Endothelial cell of umbilical vein (primary cell): ENCODE results near the gene TMED5. TPM values are rescaled to one million over a fixed set of nuclear protein-coding genes. Genes with fewer than 3 reads are reported as not detected.

Experiments used
- BruUV-seq: library from RNA; stranded (reverse); fragments of 400-500 nt; replicated peaks from 2 replicates; lab custom pipeline; 2021; lab: Mats Ljungman, UMichigan
- CTCF ChIA-PET: fragments of 300-600, 350-600 bp; sonication (Branson Sonifier 250); formaldehyde crosslinking; loops from one replicate; lab custom pipeline; 2021; ENCODE audit warnings: antibody characterized with exemption, inconsistent platforms; lab: Charles Lee
- POLR2A ChIA-PET: fragments of 300-600, 350-600 bp; sonication (Branson Sonifier 250); formaldehyde crosslinking; loops from one replicate; lab custom pipeline; 2021; ENCODE audit warnings: antibody characterized with exemption, inconsistent platforms; lab: Charles Lee
- DNase-seq: peaks from one replicate; pipeline ENCODE4 v3.0.0-alpha.2; 2011; ENCODE audit warnings: low read depth, low spot score
- FAIRE-seq: peaks from 2 replicates; lab custom pipeline; 2011; peaks lifted over from hg19 to GRCh38; lab: Jason Lieb, UNC
- H2AFZ ChIP-seq: 2 replicates; pipeline ENCODE4 v1.6.0; 2012; ENCODE audit warnings: low read depth, low read length, control low read depth, inconsistent platforms
- H3K27ac ChIP-seq: 2 replicates; pipeline ENCODE4 v1.5.1; 2011; ENCODE audit warnings: low read depth, mild to moderate bottlenecking, control low read depth, low read length, moderate library complexity; ENCODE audit not compliant: insufficient read depth
- H3K27me3 ChIP-seq, 2 experiments: 2 replicates each; pipeline versions ENCODE4 v1.6.0 to v1.6.1; 2011; ENCODE audit warnings: low read length in 2 of 2, mixed read lengths in 1 of 2; ENCODE audit not compliant: control insufficient read depth in 2 of 2, insufficient read depth in 2 of 2
- H3K36me3 ChIP-seq, 2 experiments: 2 replicates in 1 of 2; 3 replicates in 1 of 2; pipeline ENCODE4 v1.5.1; 2011; ENCODE audit warnings: low read length in 2 of 2, mild to moderate bottlenecking in 1 of 2, moderate library complexity in 1 of 2; ENCODE audit not compliant: control insufficient read depth in 2 of 2, insufficient read depth in 2 of 2; ENCODE audit errors: extremely low read depth in 1 of 2
- H3K4me1 ChIP-seq: 3 replicates; pipeline ENCODE4 v1.5.1; 2011; ENCODE audit warnings: mild to moderate bottlenecking, low read length; ENCODE audit not compliant: control insufficient read depth, insufficient read depth; ENCODE audit errors: extremely low read depth
- H3K4me2 ChIP-seq: 2 replicates; pipeline ENCODE4 v1.6.1; 2011; ENCODE audit warnings: low read length, control low read depth, mixed read lengths; ENCODE audit not compliant: insufficient read depth
- H3K4me3 ChIP-seq, 3 experiments: fragments of 200-600 bp in 1 of 3; sonication (generic), shearing (Covaris generic) in 1 of 3; replicated peaks in 1 of 3; 2 replicates each; pipeline ENCODE4 v1.5.1; 2011 to 2016; ENCODE audit warnings: control low read depth in 3 of 3, low read length in 3 of 3, mild to moderate bottlenecking in 2 of 3, inconsistent platforms in 1 of 3, low read depth in 1 of 3, moderate library complexity in 1 of 3; ENCODE audit not compliant: insufficient read depth in 1 of 3
- H3K79me2 ChIP-seq: 2 replicates; pipeline ENCODE4 v1.6.0; 2012; ENCODE audit warnings: low read length, inconsistent platforms; ENCODE audit not compliant: control insufficient read depth, insufficient read depth
- H3K9ac ChIP-seq: replicated peaks from 2 replicates; pipeline ENCODE3; 2011; ENCODE audit warnings: low read length, control low read depth; ENCODE audit not compliant: insufficient read depth; ENCODE audit errors: extremely low read depth
- H3K9me1 ChIP-seq: replicated peaks from 3 replicates; pipeline ENCODE4 v1.6.0; 2011; ENCODE audit warnings: mild to moderate bottlenecking, low read length; ENCODE audit not compliant: control insufficient read depth, insufficient read depth; ENCODE audit errors: extremely low read depth
- H3K9me3 ChIP-seq: replicated peaks from 2 replicates; pipeline ENCODE4 v1.5.1; 2012; ENCODE audit warnings: low read length, inconsistent platforms; ENCODE audit not compliant: control insufficient read depth, insufficient read depth
- H4K20me1 ChIP-seq: replicated peaks from 2 replicates; pipeline ENCODE3; 2011; ENCODE audit warnings: mild to moderate bottlenecking, low read length; ENCODE audit not compliant: control insufficient read depth, insufficient read depth; ENCODE audit errors: extremely low read depth
- EZH2 ChIP-seq: IDR thresholded peaks from 2 replicates; pipeline ENCODE4 v1.6.1; 2012; ENCODE audit warnings: borderline replicate concordance, low read depth, mild to moderate bottlenecking, moderate library complexity, low read length, inconsistent platforms; ENCODE audit not compliant: severe bottlenecking
- FOS ChIP-seq: IDR thresholded peaks from 2 replicates; pipeline ENCODE4 v1.6.1; 2011; ENCODE audit warnings: mild to moderate bottlenecking, low read length, moderate library complexity, borderline replicate concordance; ENCODE audit not compliant: insufficient read depth
- GATA2 ChIP-seq: IDR thresholded peaks from 2 replicates; pipeline ENCODE4 v1.7.0; 2011; ENCODE audit warnings: low read depth, mild to moderate bottlenecking, moderate library complexity, mixed read lengths, low read length; ENCODE audit not compliant: insufficient read length, insufficient read depth
- JUN ChIP-seq: IDR thresholded peaks from 2 replicates; pipeline ENCODE4 v1.6.1; 2011; ENCODE audit warnings: borderline replicate concordance, low read depth; ENCODE audit not compliant: insufficient read length, insufficient read depth
- MYC ChIP-seq: IDR thresholded peaks from one replicate; pipeline ENCODE4 v1.6.1; 2011; ENCODE audit warnings: mild to moderate bottlenecking, low read depth, low read length
- POLR2A ChIP-seq: IDR thresholded peaks from 2 replicates; pipeline ENCODE4 v1.6.1; 2012; ENCODE audit warnings: low read depth, mild to moderate bottlenecking, control low read depth, low read length
- POLR2AphosphoS5 ChIP-seq: IDR thresholded peaks from 2 replicates; pipeline ENCODE4 v1.6.1; 2012; ENCODE audit warnings: low read depth, mild to moderate bottlenecking, control low read depth, low read length, moderate library complexity; ENCODE audit not compliant: insufficient read depth
- dilution Hi-C: fragments of 300-500 bp; cut with MboI; formaldehyde crosslinking; loops from one replicate; pipeline ENCODE4 v1.15.0; 2019; ENCODE audit warnings: low sequenced_read_pairs; ENCODE audit not compliant: extremely low pct_ligation_motif_present
- intact Hi-C: fragments of 100-400 bp; cut with micrococcal nuclease; formaldehyde crosslinking; loops from one replicate; pipeline ENCODE4 v1.10.0; 2022
- polyA plus RNA-seq, 4 experiments: library from polyadenylated mRNA; depleted of rRNA in 3 of 4; stranded (reverse) in 3 of 4; unstranded in 1 of 4; fragments of >200 nt; gene quantifications; 2 replicates each; pipeline versions ENCODE4 v1.2.1 to v1.2.3, GENCODE V29; 2011 to 2012; ENCODE audit warnings: missing spikeins in 1 of 4
- total RNA-seq: library from RNA; stranded (reverse); gene quantifications from 2 replicates; pipeline ENCODE4 v1.2.3, GENCODE V29; 2021
- TF ChIP-seq, protein P1 (sequence below): IDR thresholded peaks from 2 replicates; pipeline ENCODE4 v1.6.1; 2011; ENCODE audit not compliant: insufficient read depth, insufficient read length
- TF ChIP-seq, protein P2 (sequence below), 2 donors: IDR thresholded peaks; 1 replicate in 1 of 2; 2 replicates in 1 of 2; pipeline ENCODE4 v1.5.1; 2011; ENCODE audit warnings: low read length in 2 of 2, mild to moderate bottlenecking in 2 of 2, moderate library complexity in 2 of 2, control low read depth in 1 of 2, inconsistent platforms in 1 of 2, low read depth in 1 of 2; ENCODE audit not compliant: insufficient read depth in 1 of 2; ENCODE audit errors: extremely low read depth in 1 of 2

TMED5 gene
- total and polyA plus RNA-seq, 2 donors (not counting 3 experiments of a cell fraction or from before 2014, with no cell fraction given): 24.2 to 51.2 TPM

DNA sequence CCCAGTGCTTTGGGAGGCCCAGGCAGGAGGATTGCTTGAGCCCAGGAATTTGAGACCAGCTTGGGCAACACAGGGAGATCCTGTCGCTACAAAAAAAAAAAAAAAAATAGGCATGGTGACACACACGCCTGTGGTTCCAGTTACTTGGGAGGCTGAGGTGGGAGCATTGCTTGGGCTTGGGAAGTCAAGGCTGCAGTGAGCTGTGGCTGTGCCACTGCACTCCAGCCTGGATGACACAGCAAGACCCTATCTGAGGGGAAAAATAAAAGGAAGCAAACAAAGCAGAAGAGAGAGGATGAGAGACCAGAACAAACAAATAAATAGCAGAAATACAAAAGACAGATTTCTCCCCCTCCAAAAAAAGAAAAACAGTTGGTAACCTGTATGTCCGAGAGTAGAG lies 67.1 kb downstream of the TMED5 start:
- DNase-seq: no peak
- dilution Hi-C loops: no loop called here
- no peak overlapping the region for H3K4me3 ChIP-seq
- CTCF ChIA-PET: interaction anchor here (1.6 kb wide), 1 partner anchor 21 kb away, joined by 4 read pairs; no protein-coding TSS in a partner anchor
- no peaks in the 10 kb centered on the region for H3K27me3 ChIP-seq
- H3K9ac ChIP-seq: no peak overlapping the region
- H3K27ac ChIP-seq: no peak overlapping the region
- H3K4me2 ChIP-seq: no peak overlapping the region
- intact Hi-C loops: no loop called here
- H3K9me1 ChIP-seq: no peaks in the 10 kb centered on the region
- no TSS peak for BruUV-seq
- POLR2A ChIA-PET: no interaction called here
- no peaks in the 10 kb centered on the region for H3K4me1 ChIP-seq
- peaks cover 51% of the 10 kb centered on the region for H3K79me2 ChIP-seq
- TF ChIP-seq POLR2AphosphoS5 (no peak), EZH2 (no peak), JUN (no peak), FOS (no peak), POLR2A (no peak), GATA2 (no peak), MYC (no peak)
- TF ChIP-seq, protein P1, sequence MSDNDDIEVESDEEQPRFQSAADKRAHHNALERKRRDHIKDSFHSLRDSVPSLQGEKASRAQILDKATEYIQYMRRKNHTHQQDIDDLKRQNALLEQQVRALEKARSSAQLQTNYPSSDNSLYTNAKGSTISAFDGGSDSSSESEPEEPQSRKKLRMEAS: no peak
- TF ChIP-seq, protein P2, sequence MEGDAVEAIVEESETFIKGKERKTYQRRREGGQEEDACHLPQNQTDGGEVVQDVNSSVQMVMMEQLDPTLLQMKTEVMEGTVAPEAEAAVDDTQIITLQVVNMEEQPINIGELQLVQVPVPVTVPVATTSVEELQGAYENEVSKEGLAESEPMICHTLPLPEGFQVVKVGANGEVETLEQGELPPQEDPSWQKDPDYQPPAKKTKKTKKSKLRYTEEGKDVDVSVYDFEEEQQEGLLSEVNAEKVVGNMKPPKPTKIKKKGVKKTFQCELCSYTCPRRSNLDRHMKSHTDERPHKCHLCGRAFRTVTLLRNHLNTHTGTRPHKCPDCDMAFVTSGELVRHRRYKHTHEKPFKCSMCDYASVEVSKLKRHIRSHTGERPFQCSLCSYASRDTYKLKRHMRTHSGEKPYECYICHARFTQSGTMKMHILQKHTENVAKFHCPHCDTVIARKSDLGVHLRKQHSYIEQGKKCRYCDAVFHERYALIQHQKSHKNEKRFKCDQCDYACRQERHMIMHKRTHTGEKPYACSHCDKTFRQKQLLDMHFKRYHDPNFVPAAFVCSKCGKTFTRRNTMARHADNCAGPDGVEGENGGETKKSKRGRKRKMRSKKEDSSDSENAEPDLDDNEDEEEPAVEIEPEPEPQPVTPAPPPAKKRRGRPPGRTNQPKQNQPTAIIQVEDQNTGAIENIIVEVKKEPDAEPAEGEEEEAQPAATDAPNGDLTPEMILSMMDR (IDR thresholded peaks at IDR 0.05; ENCODE audit: extremely low read depth in 1 of 2, insufficient read depth in 1 of 2, low read depth in 1 of 2, low read length in 2 of 2): no peak
- no peaks in the 10 kb centered on the region for H3K9me3 ChIP-seq
- FAIRE-seq: no peak
- peaks cover 7% of the 10 kb centered on the region for H4K20me1 ChIP-seq
- no peak overlapping the region for H2AFZ ChIP-seq
- H3K36me3 ChIP-seq: peaks cover 0 to 2% of the 10 kb centered on the region in 2 experiments
